GM19240 (cell line): ENCODE measurements around the gene PLBD2.

ENCODE experiments used
- DNase-seq: peaks from one replicate; pipeline ENCODE4 v3.0.0; 2011; ENCODE audit warnings: low spot score; ENCODE audit not compliant: insufficient read length

Gene PLBD2

DNA sequence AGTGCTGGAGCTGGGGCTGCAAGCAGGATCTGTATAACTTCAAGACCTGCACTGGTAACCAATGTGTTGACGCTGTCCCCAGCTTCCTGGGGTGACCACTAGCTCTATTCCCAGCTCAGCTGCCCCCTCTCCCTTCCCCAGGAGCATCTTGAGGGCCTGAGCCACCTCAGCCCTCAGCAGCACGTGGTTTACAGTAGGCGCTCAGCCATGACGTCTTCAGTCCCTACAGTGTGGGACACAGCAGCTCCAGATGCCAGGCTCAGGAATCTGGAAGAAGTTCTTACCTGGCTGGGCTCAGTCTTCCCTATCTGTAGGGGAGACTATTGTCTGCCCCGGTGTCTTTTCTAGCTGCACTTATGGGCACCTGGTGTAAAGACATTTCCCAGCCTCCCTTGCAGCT lies 36.7 kb downstream of the PLBD2 start:
- no peak for DNase-seq

DNA sequence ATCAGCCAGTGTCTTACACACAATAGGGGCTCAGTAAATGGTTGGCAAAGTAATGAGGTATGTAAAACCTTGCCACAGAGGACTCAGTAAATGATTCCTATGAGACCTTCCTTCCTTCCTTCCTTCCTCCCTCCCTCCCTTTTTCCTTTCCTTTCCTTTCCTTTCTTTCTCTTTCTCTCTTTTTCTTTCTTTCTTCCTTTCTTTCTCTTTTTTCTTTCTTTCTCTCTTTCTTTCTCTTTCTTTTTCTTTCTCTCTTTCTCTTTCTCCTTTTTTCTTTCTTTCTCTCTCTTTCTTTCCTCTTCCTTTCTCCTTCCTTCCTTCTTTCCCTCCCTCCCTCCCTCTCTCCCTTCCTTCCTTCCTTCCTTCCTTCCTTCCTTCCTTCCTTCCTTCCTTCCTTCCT lies 37.8 kb downstream of the PLBD2 start:
- DNase-seq = no peak

DNA sequence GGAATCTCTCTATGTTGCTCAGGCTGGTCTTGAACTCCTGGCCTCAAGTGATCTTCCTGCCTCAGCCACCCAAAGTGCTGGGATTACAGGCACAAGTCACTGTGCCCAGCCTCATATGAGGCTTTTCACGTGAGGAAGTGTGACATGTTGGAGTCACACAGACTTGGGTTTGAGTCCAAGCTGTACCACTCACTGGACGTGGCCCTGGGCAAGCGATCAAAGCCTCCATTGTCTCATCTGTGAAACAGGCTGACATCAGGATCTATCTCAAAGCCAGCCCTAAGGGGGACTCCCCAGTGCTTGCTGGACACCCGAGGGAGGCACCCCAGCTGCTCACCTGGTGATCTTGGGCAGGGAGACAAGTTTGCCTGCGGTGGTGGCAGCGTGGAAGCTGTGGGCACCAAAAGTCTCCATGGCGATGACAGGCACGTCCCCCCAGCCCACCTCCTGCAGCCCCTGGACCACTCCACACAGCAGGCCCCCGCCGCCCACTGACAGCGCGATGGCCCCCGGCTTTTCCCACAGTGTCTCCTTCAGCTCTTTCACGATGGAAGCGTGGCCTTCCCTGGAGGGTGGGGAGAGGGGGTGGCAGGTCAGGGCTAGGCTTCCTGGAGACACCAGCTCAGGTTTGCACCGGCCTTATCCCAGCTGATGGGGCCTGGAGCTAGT lies 38.6 kb downstream of the PLBD2 start:
- no peak for DNase-seq

DNA sequence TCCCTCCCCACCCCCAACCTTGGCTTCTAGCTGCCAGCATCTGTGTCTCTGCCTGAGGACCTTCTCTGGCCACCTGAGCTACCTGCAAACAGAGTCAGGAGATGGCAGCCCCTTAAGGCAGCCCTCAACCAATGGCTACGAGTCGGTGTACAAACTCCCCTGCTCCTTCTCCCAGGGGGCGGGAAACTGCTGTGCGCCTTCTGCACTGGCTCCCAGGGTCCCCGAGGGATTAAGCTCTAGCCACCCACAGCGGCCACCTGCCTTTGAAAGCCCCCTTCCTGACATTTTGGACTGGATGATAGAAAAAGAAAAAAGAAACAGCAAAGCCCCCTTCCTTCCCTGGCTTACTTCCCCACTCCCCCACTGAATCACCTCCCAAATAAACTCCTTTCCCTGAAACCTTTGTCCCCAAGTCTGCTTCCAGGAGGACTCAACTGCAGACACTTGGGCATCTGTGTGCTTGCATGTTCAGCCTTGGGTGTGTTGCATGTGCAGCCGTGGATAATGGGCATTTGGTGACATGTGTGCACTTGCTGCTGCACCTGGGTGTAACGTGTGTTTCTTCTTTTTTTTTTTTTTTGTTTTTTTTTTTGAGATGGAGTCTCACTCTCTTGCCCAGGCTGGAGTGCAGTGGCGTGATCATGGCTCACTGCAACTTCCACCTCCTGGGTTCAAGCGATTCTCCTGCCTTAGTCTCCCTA lies 39.3 kb downstream of the PLBD2 start:
- no peak for DNase-seq

DNA sequence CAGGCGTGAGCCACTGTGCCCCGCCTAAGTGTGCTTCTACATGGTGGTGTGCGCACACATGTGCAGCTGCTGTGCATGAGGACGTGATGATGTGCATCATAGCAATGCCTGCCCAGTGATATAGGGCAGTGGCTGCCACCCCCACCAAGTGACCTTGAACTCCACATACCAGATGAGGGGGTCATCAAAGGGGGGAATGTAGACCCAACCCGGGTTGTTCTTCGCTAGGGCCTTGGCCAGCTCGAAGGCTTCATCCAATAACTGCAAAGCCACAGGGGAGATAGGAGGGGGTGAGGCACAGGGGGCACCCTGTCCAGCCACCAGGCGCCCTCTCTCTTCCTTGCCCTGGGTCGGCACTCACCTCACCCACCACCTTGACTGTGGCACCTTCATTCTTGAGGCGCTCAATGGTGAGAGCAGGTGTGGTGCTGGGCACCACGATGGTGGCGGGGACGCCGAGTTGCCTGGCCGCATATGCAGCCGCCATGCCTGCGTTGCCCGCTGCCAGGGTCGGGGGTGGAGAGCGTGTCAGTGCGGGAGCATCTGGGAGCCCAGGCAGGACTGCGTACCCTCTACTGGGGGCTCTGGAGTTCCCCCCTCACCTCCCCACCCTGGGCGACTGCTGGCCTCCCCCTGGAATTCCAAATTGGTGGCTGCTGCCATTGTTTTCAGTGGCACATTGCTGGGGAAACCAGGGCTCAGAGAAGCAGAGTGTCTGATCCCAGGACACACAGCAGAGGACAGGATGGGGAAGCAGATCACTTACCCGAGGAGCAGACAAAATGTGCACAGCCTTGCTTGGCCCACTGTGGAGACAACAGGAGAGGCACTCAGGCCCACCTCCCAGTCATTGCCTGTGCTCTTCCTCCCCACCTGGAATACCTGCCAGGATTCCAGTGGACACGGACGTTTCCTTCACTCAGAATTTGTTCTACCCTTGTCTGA lies 40.2 kb downstream of the PLBD2 start:
- no peak for DNase-seq

DNA sequence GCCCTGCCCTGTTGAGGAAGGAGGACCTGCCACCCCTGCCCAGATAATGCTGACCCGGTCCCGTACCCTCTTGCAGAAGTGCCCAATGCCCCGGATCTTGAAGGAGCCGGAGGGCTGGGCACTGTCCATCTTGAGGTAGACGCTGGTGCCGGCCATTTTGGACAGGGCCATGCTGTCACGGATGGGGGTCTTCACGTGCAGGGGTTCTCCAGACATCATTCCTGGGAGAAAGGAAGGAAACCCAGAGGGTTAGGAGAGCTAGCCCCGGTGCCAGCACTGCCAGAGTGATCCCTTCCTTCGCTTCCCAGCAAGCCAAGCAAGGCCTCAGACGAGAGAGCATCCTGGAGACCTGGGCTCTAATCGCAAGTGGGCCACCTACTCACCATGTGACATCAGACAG lies 41.1 kb downstream of the PLBD2 start:
- no peak for DNase-seq

DNA sequence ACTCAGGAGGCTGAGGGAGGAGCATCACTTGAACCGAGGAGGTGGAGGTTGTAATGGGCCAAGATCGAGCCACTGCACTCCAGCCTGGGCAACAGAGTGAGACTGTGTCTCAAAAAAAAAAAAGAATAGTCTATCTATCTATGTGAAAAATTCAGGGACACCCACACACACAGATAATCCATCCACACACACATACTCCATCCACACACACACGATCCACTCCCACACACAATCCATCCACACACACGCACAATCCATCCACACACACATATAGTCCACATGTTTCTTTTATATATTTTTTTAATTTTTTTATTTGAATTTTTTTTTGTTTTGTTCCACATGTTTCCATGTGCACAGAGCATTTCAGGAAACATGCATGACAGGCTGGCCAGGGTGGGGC lies 42.0 kb downstream of the PLBD2 start:
- DNase-seq = no peak

DNA sequence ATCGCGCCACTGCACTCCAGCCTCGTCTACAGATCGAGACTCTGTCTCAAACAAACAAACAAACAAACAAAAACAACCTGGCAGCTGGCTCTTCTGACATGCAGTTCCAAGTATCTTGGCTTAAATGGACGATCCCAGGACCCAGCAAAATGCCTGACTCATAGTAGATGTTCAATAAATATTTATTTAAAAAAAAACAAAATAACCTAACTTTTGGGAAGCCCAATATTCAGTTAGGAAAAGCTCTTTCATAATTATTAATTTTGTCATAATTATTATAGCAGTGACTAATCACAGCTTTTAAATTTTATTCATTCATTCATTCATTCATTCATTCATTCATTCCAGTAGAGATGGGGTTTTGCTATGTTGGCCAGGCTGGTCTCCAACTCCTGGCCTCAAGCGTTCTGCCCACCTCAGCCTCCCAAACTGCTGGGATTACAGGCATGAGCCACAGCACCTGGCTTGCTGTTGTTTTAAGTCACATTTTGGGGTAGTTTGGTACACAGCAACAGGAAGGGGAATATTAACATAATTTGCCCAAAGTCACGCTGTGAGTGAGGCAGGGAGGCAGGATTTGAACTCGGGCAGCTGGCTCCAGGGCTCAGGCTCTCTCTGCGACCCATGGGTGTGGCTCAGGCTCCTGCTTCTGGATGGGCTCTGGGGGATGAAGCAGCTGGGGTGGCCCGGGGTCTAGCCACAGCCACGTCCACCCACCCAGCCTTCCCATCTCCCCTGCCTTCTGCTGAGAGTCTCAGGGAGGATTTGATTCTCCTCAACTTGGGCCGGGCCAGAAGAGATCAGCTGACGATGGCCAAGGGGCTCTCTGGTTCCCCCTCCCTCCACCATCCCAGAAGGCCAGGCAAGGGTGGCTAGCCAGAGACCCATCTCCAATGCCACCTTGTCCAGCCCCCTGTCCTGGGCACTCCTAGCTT lies 42.9 kb downstream of the PLBD2 start:
- DNase-seq = no peak

DNA sequence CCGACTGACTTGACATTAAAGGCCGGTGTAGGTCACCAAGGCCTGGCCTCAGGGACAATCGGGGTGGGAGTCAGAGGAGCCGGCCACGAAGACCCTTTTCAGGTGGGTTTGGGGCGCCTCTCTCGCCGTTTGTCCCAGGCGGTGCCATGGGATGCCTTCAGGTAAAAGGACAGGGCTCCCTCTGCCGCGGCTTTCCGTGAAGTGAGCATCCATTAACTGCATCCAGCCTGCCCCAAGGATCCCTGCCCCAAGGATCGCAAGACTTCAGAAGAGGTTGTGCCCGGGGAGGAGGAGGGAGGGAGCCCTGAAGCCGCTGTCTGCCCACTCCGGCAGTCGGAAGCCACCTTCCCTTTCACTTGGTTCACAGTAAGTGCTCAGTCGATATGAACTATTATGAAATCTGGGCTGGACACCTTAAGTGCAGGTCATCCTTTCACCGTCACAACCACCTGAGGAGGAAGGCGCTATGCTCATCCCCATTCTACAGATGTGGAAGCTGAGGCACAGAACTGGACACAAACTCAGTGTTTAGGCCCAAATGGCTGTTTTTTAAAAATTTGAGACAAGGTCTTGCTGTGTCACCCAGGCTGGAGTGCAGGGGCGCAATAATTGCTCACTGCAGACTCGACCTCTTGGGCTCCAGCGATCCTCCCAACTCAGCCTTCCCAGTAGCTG lies 44.3 kb downstream of the PLBD2 start:
- DNase-seq = no peak

DNA sequence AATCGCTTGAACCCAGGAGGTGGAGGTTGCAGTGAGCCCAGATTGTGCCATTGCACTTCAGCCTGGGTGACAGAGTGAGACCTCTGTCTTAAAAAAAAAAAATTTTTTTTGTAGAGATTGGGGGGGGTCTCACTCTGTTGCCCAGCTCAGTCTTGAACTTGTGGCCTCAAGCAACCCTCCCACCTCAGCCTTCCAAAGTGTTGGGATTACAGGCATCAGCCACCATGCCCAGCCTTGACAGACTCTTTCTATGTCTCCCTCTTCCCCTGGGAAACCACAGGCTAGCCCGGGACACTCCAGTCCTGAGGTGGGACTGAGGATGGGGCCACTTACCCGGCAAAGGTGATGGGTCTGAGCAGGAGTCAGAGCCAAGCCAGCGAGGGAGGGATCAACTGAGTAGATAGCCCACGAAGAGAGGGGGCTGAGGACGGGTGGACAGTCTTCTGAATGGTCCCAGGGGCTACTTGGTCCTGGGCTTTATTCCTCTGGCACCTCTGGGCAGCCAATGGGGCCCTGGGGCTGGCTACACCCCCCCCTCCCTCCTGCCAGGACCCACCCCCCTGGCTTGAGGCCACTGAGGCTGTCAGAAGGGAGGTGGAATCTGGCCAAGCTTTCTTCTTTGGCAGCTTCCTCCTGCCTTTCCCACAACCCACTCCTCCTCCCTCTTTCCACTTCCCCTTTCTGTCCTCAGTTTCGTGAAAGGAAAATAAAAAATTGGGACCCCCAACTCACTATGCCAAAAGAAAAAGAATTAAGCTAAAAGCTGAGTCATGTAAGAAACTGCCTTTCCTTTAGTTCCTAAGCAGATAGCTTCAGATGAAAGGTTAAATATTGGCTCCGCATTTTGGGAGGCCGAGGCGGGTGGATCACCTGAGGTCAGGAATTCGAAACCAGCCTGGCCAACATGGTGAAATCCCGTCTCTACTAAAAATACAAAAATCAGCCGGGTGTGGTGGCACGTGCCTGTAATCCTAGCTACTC lies 45.3 kb downstream of the PLBD2 start, which contains the start of gene SDS:
SDS (minus strand) TSS at position 453 of the 981 bp plus-strand sequence. CDS start 4,179 bp downstream, outside the sequence.
- no peak for DNase-seq

DNA sequence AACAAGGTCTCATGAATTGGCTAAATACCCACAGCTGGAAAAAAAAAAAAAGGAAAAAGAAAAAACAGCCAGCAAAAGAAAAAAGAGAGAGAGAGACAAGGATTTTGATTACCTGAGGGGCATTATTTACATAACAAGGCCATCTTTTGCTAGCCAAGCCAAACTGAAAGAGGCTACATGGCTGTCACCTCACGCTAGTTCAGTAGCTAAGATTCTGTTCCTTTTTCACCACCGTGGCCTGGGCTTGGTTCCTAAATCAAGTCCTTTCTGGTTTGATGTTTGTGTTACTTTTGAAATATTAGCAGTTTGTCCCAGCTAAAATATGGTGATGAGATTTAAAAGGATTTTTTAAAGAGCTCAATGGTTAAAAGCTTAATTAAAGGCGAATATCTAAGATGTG lies 47.3 kb downstream of the PLBD2 start:
- DNase-seq = no peak

DNA sequence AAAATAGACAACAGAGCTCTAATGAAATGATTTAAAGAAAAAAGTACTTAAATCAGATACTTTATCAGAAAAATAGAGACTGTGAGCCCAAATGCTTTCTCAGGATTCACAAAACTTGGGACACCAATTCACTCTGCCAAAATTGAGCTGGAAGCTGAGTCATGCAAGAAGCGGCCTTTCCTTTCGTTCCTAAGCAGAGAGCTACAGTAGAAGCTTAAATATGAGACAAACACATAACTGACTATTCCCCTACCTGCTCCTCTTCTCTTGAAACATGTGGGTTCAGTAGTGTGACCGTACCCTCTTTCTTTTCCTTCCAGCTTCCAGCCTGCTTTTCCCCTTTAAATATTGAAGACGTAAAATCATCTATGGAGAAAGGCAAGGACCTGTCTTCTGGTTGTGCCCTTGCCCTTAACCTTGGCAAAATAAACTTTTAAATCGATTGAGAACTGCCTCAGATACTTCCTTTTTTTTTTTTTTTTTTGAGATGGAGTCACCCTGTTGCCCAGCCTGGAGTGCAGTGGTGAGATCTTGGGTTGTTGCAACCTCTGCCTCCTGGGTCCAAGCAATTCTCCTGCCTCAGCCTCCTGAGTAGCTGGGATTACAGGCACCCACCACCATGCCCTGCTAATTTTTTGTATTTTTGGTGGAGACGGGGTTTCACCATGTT lies 49.7 kb downstream of the PLBD2 start:
- DNase-seq = no peak

DNA sequence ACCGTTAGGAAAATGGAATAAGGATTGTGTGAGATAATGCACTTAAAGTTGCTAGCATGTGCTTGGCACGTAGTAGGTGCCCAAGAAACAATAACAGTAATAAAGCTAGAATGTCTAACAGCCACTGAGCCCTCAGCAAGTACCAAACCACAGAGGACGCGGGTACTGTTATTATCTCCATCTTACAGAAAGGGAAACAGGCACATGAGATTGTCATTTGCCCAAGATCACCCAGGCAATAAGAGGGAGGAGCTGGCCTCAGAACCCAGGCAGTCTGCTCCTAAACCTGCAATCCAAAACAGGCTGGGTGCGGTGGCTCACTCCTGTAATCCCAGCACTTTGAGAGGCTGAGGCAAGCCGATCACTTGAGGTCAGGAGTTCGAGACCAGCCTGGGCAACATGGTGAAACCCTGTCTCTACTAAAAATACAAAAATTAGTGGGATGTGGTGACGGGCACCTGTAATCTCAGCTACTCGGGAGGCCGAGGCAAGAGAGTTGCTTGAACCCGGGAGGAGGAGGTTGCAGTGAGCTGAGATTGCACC lies 50.4 kb downstream of the PLBD2 start:
- no peak for DNase-seq

DNA sequence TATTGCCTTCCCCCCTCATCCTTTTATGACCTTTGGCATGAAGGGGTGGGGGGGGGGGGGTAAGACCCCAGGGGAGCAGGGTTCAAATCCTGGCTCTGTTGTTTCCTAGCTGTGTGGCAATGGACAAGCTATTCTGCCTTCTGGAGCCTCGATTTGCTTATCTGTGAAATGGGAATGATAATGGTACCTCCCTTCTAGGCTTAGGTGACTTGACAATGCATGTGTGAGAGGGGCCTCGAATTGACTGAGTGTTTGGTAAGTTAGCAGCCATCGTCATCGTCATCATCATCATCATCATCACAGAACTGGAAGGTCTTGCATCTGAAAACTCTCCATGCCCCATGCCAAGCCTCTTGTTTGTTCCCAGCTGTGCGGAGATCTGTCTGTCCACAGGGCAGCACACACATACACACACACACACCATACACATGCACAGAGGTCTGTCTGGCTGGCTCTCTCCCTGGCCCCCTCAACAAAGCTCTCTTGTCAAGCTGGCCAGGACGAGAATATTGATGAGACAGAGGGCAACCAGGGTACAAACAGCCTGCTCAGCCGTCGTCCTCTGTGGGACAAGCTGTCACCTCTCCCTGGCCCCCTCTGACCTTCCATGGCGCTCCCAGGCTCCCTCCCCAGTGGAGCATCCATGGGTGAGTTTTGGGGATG lies 51.2 kb downstream of the PLBD2 start:
- no peak for DNase-seq

DNA sequence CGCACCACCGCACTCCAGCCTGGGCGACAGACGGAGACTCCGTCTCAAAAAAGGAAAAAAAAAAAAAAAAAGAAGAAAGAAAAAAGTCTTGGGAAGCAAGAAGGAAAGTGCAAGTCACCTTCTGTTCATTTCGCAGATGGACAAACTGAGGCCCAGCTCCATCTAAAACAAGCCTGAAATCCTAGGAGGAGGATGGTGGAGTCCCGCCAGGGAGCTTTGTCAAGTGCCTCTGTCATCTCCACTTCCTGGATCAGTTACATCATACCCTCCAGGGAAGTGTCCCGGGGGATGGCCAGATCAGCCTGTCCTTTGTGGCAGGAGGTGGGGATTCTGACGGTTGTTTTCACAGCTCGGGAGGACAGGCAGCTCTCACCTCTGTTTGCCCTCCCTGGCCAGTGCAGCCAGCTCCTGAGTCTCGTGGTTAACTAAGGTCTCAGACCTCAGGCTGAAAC lies 55.1 kb downstream of the PLBD2 start:
- DNase-seq = no peak

DNA sequence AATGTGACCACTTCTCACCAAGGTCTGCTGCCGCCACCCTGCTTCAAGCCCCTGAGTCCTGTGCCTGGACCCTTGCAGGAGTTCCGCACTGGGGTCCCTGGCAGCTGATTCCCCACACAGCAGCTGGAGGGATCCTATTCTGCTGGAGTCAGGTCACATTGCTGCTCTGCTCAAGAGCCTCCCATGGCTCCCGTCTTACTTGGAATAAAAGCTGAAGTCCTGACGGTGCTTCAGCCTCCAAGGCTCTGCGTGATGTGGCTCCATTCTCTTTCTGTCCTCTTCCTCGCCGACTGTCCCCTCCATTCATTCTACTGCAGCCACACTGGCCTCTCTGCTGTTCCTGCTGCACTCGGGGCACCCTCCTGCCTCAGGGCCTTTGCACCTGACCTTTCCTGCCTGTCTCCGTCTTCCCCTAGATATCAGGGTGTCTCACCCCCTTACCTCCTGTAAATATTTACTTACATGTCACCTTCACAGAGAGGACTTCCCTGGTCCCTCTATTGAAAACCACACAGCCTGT lies 56.2 kb downstream of the PLBD2 start:
- DNase-seq = no peak

DNA sequence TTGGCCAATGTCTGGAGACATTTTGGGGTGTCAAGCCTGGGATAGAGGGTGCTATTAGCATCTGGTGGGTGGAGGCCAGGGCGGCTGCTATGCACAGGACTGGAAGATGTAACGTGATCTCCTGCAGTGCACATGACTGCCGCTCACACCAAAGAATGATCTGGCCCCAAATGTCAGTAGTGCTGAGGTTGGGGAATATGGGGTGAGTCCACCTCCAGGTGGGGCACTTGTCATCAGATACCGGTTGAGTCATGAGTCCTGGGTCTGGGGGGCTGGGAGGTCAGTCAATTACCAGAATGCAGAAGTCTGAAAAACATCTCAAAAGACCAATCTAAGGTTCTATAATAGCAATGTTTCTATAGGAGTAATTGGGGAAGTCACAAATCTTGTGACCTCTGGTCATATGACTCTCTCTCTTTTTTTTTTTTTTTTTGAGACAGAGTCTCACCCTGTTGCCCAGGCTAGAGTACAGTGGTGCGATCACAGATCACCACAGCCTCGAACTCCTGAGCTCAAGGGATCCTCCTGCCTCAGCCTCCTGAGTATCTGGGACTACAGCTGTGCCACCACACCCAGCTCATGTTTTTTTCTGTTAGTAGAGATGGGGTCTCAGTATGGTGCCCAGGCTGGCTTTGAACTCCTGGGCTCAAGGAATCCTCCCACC lies 57.8 kb downstream of the PLBD2 start:
- DNase-seq = no peak
